ENCODE results near the gene ZCCHC4. TPM values are rescaled to one million over a fixed set of nuclear protein-coding genes. Genes with fewer than 3 reads are reported as not detected.

The ZCCHC4 gene
- total RNA-seq, 2 donors from 2014 or later: 8.1 to 14.1 TPM

DNA sequence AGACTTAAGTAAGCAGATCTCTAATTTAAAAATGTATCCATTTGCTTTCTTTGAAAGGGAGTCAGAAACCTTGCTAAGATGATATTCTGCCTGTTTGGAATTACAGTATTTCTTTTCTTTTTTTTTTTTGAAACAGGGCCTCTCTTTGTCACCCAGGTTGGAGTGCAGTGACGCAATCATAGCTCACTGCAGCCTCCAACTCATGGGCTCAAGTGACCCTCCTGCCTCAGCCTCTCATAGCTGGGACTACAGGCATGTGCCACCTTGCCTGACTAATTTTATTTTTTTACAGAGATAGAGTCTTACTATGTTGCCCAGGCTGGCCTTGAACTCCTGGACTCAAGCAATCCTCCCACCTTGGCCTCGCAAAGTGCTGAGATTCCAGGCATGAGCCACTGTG is 104.4 kb downstream of the ZCCHC4 start:
- no peak overlapping the region for H3K27ac ChIP-seq
- peaks cover 40% of the 10 kb centered on the region for H3K36me3 ChIP-seq
- H3K9me3 ChIP-seq: no peaks in the 10 kb centered on the region
- ATAC-seq (ENCODE audit: insufficient number of reproducible peaks, low FRiP score, low read depth): no peak
- DNase-seq (ENCODE audit: low spot score): no peak
- H3K27me3 ChIP-seq (replicated peaks; ENCODE audit: insufficient read depth): no peaks in the 10 kb centered on the region
- no peak overlapping the region for H3K4me3 ChIP-seq
- TF ChIP-seq, protein P1, sequence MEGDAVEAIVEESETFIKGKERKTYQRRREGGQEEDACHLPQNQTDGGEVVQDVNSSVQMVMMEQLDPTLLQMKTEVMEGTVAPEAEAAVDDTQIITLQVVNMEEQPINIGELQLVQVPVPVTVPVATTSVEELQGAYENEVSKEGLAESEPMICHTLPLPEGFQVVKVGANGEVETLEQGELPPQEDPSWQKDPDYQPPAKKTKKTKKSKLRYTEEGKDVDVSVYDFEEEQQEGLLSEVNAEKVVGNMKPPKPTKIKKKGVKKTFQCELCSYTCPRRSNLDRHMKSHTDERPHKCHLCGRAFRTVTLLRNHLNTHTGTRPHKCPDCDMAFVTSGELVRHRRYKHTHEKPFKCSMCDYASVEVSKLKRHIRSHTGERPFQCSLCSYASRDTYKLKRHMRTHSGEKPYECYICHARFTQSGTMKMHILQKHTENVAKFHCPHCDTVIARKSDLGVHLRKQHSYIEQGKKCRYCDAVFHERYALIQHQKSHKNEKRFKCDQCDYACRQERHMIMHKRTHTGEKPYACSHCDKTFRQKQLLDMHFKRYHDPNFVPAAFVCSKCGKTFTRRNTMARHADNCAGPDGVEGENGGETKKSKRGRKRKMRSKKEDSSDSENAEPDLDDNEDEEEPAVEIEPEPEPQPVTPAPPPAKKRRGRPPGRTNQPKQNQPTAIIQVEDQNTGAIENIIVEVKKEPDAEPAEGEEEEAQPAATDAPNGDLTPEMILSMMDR (IDR thresholded peaks at IDR 0.05): no peak
- no peaks in the 10 kb centered on the region for H3K4me1 ChIP-seq (ENCODE audit: control insufficient read depth in 1 of 2, low read depth in 2 of 2)

Other genes with a start within 250 kb of the ZCCHC4 start
- 1 to 10 TPM; 3.4 to 5.9 TPM for gene SEPSECS, start 152.3 kb upstream of the ZCCHC4 start, total RNA-seq
- gene PI4K2B, start 78.7 kb upstream of the ZCCHC4 start, total RNA-seq: 10 to 100 TPM; 11.8 to 12.9 TPM
- 10 to 100 TPM; 41.0 to 41.1 TPM for gene ANAPC4, start 64.5 kb downstream of the ZCCHC4 start, total RNA-seq